ENCODE results near the gene EYA2. TPM values are rescaled to one million over a fixed set of nuclear protein-coding genes. Genes with fewer than 3 reads are reported as not detected.
A peak's percentile ranks its signal among the peaks of the same experiment; 100 is the strongest.

Gene EYA2
- total and polyA plus RNA-seq, 2 experiments from 2014 or later: 1.4 to 2.0 TPM

DNA sequence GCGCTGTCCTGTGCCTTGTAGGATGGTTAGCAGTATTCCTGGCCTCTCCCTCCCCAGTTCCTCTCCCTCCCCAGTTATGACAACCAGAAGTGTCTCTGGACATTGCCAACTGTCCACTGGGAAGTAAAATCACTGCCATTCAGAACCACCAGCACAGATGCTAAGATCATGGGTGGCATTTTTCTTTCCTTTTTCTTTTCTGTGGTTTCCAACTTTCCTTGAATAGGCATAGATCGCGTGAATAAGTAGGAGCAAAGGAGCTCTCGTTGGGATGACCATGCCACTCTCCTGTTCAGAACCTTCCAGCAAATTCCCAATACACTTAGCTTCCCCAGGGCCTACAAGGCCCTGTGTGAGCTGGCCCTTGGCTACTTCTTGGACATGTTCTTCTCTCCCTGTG, 59.0 kb downstream of the EYA2 start:
- DNase-seq (ENCODE audit: low spot score): no peak
- no peak overlapping the region for H2AFZ ChIP-seq
- TF ChIP-seq EZH2 (IDR thresholded peaks at IDR 0.05; ENCODE audit: borderline replicate concordance): no peak
- TF ChIP-seq, protein P1, sequence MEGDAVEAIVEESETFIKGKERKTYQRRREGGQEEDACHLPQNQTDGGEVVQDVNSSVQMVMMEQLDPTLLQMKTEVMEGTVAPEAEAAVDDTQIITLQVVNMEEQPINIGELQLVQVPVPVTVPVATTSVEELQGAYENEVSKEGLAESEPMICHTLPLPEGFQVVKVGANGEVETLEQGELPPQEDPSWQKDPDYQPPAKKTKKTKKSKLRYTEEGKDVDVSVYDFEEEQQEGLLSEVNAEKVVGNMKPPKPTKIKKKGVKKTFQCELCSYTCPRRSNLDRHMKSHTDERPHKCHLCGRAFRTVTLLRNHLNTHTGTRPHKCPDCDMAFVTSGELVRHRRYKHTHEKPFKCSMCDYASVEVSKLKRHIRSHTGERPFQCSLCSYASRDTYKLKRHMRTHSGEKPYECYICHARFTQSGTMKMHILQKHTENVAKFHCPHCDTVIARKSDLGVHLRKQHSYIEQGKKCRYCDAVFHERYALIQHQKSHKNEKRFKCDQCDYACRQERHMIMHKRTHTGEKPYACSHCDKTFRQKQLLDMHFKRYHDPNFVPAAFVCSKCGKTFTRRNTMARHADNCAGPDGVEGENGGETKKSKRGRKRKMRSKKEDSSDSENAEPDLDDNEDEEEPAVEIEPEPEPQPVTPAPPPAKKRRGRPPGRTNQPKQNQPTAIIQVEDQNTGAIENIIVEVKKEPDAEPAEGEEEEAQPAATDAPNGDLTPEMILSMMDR (IDR thresholded peaks at IDR 0.05; ENCODE audit: poor library complexity): no peak
- no peak for TF ChIP-seq EZH2phosphoT487 (IDR thresholded peaks at IDR 0.05; ENCODE audit: low read depth, severe bottlenecking, unreplicated experiment)
- H4K20me1 ChIP-seq (ENCODE audit: insufficient read depth, poor library complexity, severe bottlenecking): no peaks in the 10 kb centered on the region
- H3K4me2 ChIP-seq: no peak overlapping the region
- no peaks in the 10 kb centered on the region for H3K27me3 ChIP-seq
- H3K79me2 ChIP-seq: no peaks in the 10 kb centered on the region
- H3K27ac ChIP-seq: no peak overlapping the region
- no peaks in the 10 kb centered on the region for H3K9me3 ChIP-seq (ENCODE audit: low read depth)
- no peaks in the 10 kb centered on the region for H3K9me2 ChIP-seq (replicated peaks; ENCODE audit: insufficient read depth)
- H3K36me3 ChIP-seq (replicated peaks; ENCODE audit: insufficient read depth, low read depth): no peaks in the 10 kb centered on the region
- H3K4me1 ChIP-seq (ENCODE audit: insufficient read depth): no peaks in the 10 kb centered on the region
- WGBS (ENCODE audit: low lambda C conversion rate, missing lambda C conversion rate): 93% methylated on average over 4 of the region's 4 CpGs
- H3K4me3 ChIP-seq: no peak overlapping the region

DNA sequence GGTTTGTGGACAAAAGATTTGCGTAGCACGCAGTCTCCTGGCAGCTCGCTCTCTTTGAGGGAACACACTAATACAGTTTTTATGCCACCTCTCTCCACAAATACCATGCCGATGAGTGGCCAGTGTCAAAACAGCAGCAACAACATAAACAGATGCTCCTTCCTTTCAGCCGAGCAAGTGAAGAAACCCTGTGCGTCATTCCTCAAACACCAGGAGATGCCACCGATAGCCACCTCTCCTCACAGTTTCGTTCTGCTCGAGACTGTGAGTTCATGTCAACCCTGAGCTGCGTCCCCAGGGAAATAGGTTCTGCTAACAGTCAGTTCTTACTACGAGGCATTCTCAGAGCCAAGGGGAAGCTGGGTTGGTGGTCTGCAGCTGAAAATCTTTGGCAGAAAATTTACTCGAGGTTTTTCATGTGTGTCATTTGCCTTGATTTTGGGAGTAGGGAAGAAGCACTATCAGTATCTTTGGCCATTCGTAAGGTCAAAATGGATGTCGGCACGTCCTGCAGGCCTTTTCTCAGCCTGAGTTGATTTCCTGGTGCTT, 59.9 kb downstream of the EYA2 start:
- no peak overlapping the region for H2AFZ ChIP-seq
- WGBS (ENCODE audit: low lambda C conversion rate, missing lambda C conversion rate): 73% methylated on average over 15 of the region's 15 CpGs
- H3K27ac ChIP-seq: no peak overlapping the region

DNA sequence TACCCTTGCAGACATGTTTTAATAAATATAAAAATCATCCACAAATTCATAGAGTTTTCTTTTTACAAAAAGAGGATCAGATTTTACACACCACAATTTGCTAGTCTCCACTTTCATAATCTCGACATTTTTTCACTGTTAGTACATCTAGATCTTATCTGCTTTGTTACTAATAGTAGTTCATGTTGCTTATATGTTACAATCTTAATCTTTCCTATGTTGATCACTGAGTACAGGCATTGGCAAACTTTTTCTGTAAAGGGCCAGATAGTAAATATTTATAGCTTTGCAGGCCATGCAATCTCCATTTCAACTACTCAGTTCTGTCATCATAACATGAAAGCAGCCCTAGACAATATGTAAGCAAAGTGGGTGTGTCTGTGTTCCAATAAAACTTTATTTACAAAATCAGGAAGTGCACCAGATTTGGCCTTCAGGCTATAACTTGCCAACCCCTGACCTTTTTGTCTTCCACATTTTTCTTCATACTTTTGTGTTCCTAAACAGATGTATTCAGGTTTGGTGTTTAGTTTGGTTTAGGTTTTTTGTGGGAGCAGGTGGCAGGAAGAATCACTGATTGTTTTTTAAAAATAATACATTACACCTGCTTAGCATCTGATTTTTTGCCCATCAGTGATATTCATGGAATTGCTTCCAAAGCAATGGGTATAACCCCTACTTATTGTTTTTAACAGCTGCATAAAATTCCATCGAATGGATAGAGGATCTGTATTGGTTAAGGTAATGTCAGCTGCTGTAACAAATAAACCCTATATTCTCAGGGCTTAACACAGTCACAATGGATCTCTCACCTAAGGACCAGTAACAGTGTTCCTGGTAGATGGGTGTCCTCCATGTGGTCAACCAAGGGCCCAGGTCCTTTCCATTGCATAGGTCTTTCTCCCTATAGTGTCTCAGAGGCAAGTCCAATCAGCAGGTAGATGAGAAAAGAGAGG, 61.2 kb downstream of the EYA2 start:
- H3K9me3 ChIP-seq (ENCODE audit: low read depth): no peaks in the 10 kb centered on the region
- no peaks in the 10 kb centered on the region for H3K9me2 ChIP-seq (replicated peaks; ENCODE audit: insufficient read depth)
- H3K4me1 ChIP-seq (ENCODE audit: insufficient read depth): no peaks in the 10 kb centered on the region
- TF ChIP-seq, protein P1 (IDR thresholded peaks at IDR 0.05; ENCODE audit: poor library complexity): no peak
- TF ChIP-seq EZH2 (IDR thresholded peaks at IDR 0.05; ENCODE audit: borderline replicate concordance): no peak
- no peak for TF ChIP-seq EZH2phosphoT487 (IDR thresholded peaks at IDR 0.05; ENCODE audit: low read depth, severe bottlenecking, unreplicated experiment)
- H3K27me3 ChIP-seq: no peaks in the 10 kb centered on the region
- no peak overlapping the region for H3K27ac ChIP-seq
- H3K4me3 ChIP-seq: no peak overlapping the region
- no peaks in the 10 kb centered on the region for H4K20me1 ChIP-seq (ENCODE audit: insufficient read depth, poor library complexity, severe bottlenecking)
- H3K4me2 ChIP-seq: no peak overlapping the region
- no peaks in the 10 kb centered on the region for H3K79me2 ChIP-seq
- DNase-seq (ENCODE audit: low spot score): no peak
- 75% methylated on average over 2 of the region's 2 CpGs for WGBS (ENCODE audit: low lambda C conversion rate, missing lambda C conversion rate)
- H2AFZ ChIP-seq: no peak overlapping the region
- no peaks in the 10 kb centered on the region for H3K36me3 ChIP-seq (replicated peaks; ENCODE audit: insufficient read depth, low read depth)

More for the DNA sequence above, 59.9 kb downstream of the EYA2 start:
- no peaks in the 10 kb centered on the region for H3K27me3 ChIP-seq
- H4K20me1 ChIP-seq (ENCODE audit: insufficient read depth, poor library complexity, severe bottlenecking): no peaks in the 10 kb centered on the region
- H3K36me3 ChIP-seq (replicated peaks; ENCODE audit: insufficient read depth, low read depth): no peaks in the 10 kb centered on the region
- H3K4me3 ChIP-seq: no peak overlapping the region
- DNase-seq (ENCODE audit: low spot score): peak; percentile 23
- no peak overlapping the region for H3K4me2 ChIP-seq
- H3K9me3 ChIP-seq (ENCODE audit: low read depth): no peaks in the 10 kb centered on the region
- H3K9me2 ChIP-seq (replicated peaks; ENCODE audit: insufficient read depth): no peaks in the 10 kb centered on the region
- TF ChIP-seq, protein P1 (IDR thresholded peaks at IDR 0.05; ENCODE audit: poor library complexity): no peak
- TF ChIP-seq EZH2phosphoT487 (IDR thresholded peaks at IDR 0.05; ENCODE audit: low read depth, severe bottlenecking, unreplicated experiment) (no peak), EZH2 (IDR thresholded peaks at IDR 0.05; ENCODE audit: borderline replicate concordance) (no peak)
- no peaks in the 10 kb centered on the region for H3K4me1 ChIP-seq (ENCODE audit: insufficient read depth)
- no peaks in the 10 kb centered on the region for H3K79me2 ChIP-seq

Measured in hepatocyte (in vitro differentiated cells).